Osteoblast (primary cell): ENCODE measurements around the gene PLS1. TPM values are rescaled to one million over a fixed set of nuclear protein-coding genes. Genes with fewer than 3 reads are reported as not detected.
"Not testable (repeated sequence)": the region's sequence is repeated elsewhere in the genome, so short reads cannot be mapped to it uniquely, and the experiment has no call there.

ENCODE experiments used
- DNase-seq: peaks from one replicate; pipeline ENCODE4 v3.0.0; 2011; ENCODE audit warnings: low spot score, mixed read lengths; ENCODE audit not compliant: insufficient read length; ENCODE audit errors: missing footprints
- H2AFZ ChIP-seq: 2 replicates; pipeline ENCODE4 v1.6.0; 2011; ENCODE audit warnings: mild to moderate bottlenecking, low read length
- H3K27ac ChIP-seq: 2 replicates; pipeline ENCODE4 v1.5.1; 2011; ENCODE audit warnings: mild to moderate bottlenecking, low read depth, low read length, moderate library complexity
- H3K27me3 ChIP-seq: 2 replicates; pipeline ENCODE4 v1.6.0; 2012; ENCODE audit warnings: mild to moderate bottlenecking, control low read depth, inconsistent platforms, low read length, moderate library complexity; ENCODE audit not compliant: insufficient read depth
- H3K36me3 ChIP-seq: 2 replicates; pipeline ENCODE4 v1.5.1; 2011; ENCODE audit warnings: mild to moderate bottlenecking, low read length, control low read depth, moderate library complexity; ENCODE audit not compliant: insufficient read depth
- H3K4me1 ChIP-seq: 2 replicates; pipeline ENCODE4 v1.5.1; 2011; ENCODE audit warnings: mild to moderate bottlenecking, low read length, control low read depth, moderate library complexity; ENCODE audit not compliant: insufficient read depth
- H3K4me2 ChIP-seq: 2 replicates; pipeline ENCODE4 v1.6.0; 2011; ENCODE audit warnings: mild to moderate bottlenecking, low read length; ENCODE audit not compliant: insufficient read depth
- H3K4me3 ChIP-seq: fragments of 200-600 bp; sonication (generic); 3 replicates; pipeline ENCODE4 v1.5.1; 2012; ENCODE audit warnings: mild to moderate bottlenecking, low read length, inconsistent platforms; ENCODE audit not compliant: insufficient read depth
- H3K79me2 ChIP-seq: 2 replicates; pipeline ENCODE4 v1.6.0; 2012; ENCODE audit warnings: mild to moderate bottlenecking, low read length, control low read depth, inconsistent platforms; ENCODE audit not compliant: insufficient read depth
- H3K9me3 ChIP-seq: 2 replicates; pipeline ENCODE4 v1.5.1; 2011; ENCODE audit warnings: low read depth, low read length, control low read depth
- H4K20me1 ChIP-seq: 2 replicates; pipeline ENCODE4 v1.6.0; 2012; ENCODE audit warnings: mild to moderate bottlenecking, low read length, control low read depth; ENCODE audit not compliant: insufficient read depth
- total RNA-seq: library from RNA; depleted of rRNA; stranded (reverse); fragments of >200 nt; gene quantifications from 2 replicates; pipeline ENCODE4 v1.2.3, GENCODE V29; 2012
- TF ChIP-seq, protein P1 (sequence below): IDR thresholded peaks from 2 replicates; pipeline ENCODE4 v1.5.1; 2011; ENCODE audit warnings: mild to moderate bottlenecking, low read depth, low read length, moderate library complexity; ENCODE audit errors: extremely low read depth

Gene PLS1
- total RNA-seq, 1 donor: 1.1 TPM

DNA sequence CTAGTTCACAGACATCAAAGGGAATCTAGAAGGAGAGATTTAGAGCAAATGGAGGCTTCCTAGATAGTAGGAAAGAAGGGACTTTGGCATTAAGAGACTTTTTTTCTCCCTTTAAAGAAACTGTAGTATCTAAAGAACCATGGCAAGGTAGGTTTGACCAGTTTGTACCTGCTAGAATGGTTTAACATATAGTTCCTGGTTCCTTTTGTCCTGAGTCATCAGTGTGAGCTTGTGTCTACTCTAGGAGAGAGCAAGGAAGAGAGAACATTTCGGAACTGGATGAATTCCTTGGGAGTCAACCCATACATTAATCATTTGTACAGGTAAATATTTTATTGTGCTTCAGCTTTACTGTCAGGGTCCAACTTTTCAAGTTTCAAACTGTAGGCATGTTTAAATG is 98.0 kb downstream of the PLS1 start:
- no peak for DNase-seq
- Histone ChIP-seq H3K9me3 (no peaks in the 10 kb centered on the region), H2AFZ (no peak overlapping the region), H3K4me2 (no peak overlapping the region), H3K27ac (no peak overlapping the region), H3K36me3 (no peaks in the 10 kb centered on the region), H3K79me2 (no peaks in the 10 kb centered on the region), H3K27me3 (no peaks in the 10 kb centered on the region), H4K20me1 (no peaks in the 10 kb centered on the region), H3K4me3 (no peak overlapping the region), H3K4me1 (no peaks in the 10 kb centered on the region)
- TF ChIP-seq, protein P1, sequence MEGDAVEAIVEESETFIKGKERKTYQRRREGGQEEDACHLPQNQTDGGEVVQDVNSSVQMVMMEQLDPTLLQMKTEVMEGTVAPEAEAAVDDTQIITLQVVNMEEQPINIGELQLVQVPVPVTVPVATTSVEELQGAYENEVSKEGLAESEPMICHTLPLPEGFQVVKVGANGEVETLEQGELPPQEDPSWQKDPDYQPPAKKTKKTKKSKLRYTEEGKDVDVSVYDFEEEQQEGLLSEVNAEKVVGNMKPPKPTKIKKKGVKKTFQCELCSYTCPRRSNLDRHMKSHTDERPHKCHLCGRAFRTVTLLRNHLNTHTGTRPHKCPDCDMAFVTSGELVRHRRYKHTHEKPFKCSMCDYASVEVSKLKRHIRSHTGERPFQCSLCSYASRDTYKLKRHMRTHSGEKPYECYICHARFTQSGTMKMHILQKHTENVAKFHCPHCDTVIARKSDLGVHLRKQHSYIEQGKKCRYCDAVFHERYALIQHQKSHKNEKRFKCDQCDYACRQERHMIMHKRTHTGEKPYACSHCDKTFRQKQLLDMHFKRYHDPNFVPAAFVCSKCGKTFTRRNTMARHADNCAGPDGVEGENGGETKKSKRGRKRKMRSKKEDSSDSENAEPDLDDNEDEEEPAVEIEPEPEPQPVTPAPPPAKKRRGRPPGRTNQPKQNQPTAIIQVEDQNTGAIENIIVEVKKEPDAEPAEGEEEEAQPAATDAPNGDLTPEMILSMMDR: no peak

DNA sequence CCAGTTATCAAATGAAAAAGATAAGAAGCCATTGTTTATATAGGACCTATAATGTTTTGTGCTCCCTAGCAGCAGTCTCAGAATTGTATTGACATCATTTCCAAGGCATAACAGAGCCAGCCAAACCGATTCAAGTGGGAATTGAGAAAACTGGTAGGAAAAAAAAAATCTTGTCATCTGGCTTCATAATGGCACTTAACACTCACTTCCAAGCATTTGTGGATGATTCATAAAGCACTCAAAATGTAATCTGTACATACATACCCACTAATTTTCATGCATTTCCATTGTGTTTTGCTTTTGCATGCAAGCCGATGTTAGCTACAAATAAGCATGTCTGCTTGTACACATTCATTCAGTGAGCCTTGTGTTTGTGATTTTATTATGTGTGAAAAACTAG is 109.0 kb downstream of the PLS1 start:
- Histone ChIP-seq H3K4me2 (no peak overlapping the region), H3K4me1 (no peaks in the 10 kb centered on the region), H3K79me2 (no peaks in the 10 kb centered on the region), H4K20me1 (no peaks in the 10 kb centered on the region), H3K9me3 (no peaks in the 10 kb centered on the region), H3K27ac (no peak overlapping the region), H3K36me3 (no peaks in the 10 kb centered on the region), H3K4me3 (no peak overlapping the region), H2AFZ (no peak overlapping the region), H3K27me3 (no peaks in the 10 kb centered on the region)
- TF ChIP-seq, protein P1: no peak
- no peak for DNase-seq

DNA sequence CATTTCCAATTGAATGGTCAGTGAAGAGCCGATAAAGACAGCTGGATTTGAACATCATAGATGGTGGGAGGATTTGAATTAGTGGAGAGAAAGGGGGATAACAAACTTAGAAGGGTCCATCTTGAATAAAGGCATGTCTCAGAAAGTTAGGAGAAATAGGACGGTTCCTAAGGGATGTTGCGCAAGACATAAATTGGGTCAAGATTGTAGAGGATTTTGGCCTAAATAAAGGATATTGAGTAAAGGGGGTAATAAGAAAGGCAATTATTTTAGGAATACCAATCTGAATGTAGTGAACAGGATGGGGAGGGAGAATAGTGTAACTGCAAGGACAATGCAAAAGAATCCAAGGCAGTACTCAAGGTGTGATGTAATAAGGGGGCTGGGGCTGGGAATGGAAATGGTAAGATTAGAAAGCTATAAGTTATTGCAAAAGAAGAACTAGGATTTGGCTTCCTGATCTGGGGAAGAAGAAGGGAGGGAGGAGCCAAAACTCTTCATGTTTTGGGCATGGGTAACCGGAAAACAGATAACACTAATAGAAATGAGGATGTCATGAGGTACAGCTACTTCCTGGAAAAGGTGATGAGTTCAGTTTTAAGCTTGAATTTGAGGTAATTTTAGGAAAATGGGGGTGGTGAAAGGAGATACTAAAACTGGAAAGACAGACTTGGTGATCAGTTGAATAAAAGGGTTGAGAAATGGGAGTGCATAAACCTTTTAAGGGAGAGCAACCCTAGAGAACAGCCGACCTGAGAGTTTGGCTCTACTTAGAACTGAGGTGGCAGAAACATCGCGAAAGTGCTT is 110.3 kb downstream of the PLS1 start:
- Histone ChIP-seq H3K79me2 (no peaks in the 10 kb centered on the region), H4K20me1 (no peaks in the 10 kb centered on the region), H3K27ac (no peak overlapping the region), H3K4me2 (no peak overlapping the region), H2AFZ (no peak overlapping the region), H3K27me3 (no peaks in the 10 kb centered on the region), H3K4me3 (no peak overlapping the region), H3K9me3 (no peaks in the 10 kb centered on the region), H3K36me3 (no peaks in the 10 kb centered on the region), H3K4me1 (no peaks in the 10 kb centered on the region)
- no peak for DNase-seq
- TF ChIP-seq, protein P1: no peak

DNA sequence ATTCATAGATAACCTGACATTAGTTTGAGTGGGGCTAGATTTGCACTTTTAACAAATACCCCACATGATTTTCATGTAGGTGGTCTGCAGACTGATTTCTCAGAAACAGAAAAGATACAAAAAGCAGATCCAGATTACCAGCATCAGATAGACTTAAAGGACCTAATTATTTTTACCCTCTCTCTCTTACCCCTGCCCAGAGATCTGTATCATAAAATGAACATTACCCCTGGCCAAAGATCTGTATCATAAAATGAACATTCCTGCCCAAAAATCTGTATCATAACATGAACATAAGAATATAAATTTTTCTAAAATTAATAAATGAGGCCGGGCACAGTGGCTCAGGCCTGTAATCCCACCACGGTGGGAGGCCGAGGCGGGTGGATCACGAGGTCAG is 113.0 kb downstream of the PLS1 start:
- Histone ChIP-seq H2AFZ (no peak overlapping the region), H3K9me3 (no peaks in the 10 kb centered on the region), H3K36me3 (no peaks in the 10 kb centered on the region), H3K4me1 (no peaks in the 10 kb centered on the region), H3K79me2 (no peaks in the 10 kb centered on the region), H3K27me3 (no peaks in the 10 kb centered on the region), H4K20me1 (no peaks in the 10 kb centered on the region), H3K4me3 (no peak overlapping the region), H3K27ac (no peak overlapping the region), H3K4me2 (no peak overlapping the region)
- TF ChIP-seq, protein P1: no peak
- DNase-seq: no peak

DNA sequence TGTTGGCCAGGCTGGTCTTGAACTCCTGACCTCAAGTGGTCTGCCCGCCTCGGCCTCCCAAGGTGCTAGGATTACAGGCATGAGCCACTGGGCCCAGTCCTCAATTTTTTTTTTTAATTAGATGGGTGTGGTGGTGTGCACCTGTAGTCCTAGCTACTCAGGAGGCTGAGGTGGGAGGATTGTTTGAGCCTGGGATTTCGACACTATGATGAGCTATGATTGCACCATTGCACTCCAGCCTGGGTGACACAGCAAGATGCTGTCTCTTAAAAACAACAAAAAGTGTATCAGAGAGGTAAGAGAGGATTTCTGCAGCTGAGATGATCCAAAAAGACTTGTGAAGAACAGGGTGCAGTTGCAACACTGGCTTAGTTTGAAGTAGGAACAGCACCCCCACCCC is 118.7 kb downstream of the PLS1 start:
- H3K9me3 ChIP-seq, DNase-seq, H3K4me2 ChIP-seq, H3K36me3 ChIP-seq, H3K4me1 ChIP-seq, H4K20me1 ChIP-seq, H3K79me2 ChIP-seq, H3K27me3 ChIP-seq, H3K4me3 ChIP-seq, H3K27ac ChIP-seq, H2AFZ ChIP-seq: not testable (repeated sequence)
